NB4 (cell line): Measurements from ENCODE around the gene MGAT5B.

Experiments
- MYC ChIP-seq: IDR thresholded peaks from 2 replicates; pipeline ENCODE4 v1.6.1; 2011; ENCODE audit warnings: low read depth, low read length
- POLR2A ChIP-seq: IDR thresholded peaks from 2 replicates; pipeline ENCODE4 v1.6.1; 2011; ENCODE audit warnings: mild to moderate bottlenecking; ENCODE audit not compliant: insufficient read length; ENCODE audit errors: extremely low read depth
- TF ChIP-seq, protein P1 (sequence below): IDR thresholded peaks from one replicate; pipeline ENCODE4 v1.5.1; 2012; ENCODE audit warnings: low read depth, low read length
- TF ChIP-seq, protein P2 (sequence below): IDR thresholded peaks from 2 replicates; pipeline ENCODE4 v1.6.1; 2011; ENCODE audit warnings: low read depth, low read length

DNA sequence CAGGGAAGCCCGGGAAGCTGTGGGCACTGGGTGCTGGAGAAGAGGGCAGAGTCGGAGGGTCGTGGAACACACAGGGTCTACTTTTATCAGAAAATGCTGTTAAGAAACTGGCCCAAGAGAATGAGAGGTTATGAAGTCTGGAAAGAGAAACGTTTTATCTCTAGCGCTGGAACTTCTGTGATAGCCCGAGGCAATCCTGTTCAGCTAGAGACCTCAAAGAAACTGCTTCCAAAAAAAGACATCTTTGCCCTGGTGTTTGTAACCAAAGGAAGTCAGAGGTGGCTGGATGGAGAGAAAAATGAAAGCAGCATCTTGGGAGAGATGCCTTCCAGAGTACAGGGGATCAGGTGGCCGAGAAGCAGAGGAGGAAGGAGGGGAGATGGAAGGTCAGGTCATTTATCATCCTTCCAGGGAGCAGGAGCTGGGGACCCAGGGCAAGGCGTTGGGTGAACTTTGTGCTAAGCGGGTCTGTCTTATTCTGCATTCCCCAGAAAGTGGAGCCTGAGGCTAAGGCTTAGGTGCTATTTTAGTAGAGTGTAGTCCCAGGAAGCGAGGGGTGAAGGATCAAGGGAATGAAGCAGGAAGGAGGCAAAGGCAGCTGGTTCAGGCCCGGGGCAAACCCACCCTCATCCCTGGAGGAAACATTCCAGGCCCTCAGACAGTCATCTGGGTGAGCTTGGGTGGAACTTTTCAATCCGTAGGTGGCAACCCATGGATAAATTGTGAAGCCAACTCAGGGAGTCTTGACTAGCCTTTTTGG lies 66.5 kb downstream of the MGAT5B start:
- TF ChIP-seq POLR2A (no peak), MYC (no peak)
- TF ChIP-seq, protein P1, sequence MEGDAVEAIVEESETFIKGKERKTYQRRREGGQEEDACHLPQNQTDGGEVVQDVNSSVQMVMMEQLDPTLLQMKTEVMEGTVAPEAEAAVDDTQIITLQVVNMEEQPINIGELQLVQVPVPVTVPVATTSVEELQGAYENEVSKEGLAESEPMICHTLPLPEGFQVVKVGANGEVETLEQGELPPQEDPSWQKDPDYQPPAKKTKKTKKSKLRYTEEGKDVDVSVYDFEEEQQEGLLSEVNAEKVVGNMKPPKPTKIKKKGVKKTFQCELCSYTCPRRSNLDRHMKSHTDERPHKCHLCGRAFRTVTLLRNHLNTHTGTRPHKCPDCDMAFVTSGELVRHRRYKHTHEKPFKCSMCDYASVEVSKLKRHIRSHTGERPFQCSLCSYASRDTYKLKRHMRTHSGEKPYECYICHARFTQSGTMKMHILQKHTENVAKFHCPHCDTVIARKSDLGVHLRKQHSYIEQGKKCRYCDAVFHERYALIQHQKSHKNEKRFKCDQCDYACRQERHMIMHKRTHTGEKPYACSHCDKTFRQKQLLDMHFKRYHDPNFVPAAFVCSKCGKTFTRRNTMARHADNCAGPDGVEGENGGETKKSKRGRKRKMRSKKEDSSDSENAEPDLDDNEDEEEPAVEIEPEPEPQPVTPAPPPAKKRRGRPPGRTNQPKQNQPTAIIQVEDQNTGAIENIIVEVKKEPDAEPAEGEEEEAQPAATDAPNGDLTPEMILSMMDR: no peak
- TF ChIP-seq, protein P2, sequence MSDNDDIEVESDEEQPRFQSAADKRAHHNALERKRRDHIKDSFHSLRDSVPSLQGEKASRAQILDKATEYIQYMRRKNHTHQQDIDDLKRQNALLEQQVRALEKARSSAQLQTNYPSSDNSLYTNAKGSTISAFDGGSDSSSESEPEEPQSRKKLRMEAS: no peak
